Measurements from ENCODE around the gene HLA-DOB. TPM values are rescaled to one million over a fixed set of nuclear protein-coding genes. Genes with fewer than 3 reads are reported as not detected.

The HLA-DOB gene
- total RNA-seq, 4 donors from 2014 or later = 1.3 to 1.6 TPM; not detected in 2

DNA sequence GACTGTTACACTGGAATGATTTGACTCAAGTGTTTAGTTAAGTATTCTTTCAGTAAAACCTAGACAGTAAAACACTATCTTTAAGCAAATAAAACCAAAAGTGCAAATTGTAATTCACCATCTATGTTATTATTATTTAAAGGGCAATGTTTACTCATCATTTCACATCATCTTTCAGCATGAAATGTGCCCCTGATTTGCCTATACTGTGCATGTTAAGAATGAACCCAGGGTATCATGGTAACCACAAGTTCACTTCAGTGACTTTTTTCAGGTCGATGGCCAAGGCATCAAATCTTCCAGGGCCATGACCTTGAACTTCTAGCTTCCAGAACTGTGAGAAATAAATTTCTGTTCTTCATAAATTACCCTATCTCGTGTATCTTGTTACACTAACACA, 2.1 kb upstream of the HLA-DOB start:
- WGBS, 2 donors = 80 to 83% methylated on average over 2 of the region's 2 CpGs
- H3K27me3 ChIP-seq = no peaks in the 10 kb centered on the region
- intact Hi-C loops (cut with DNase I) = no loop called here
- no peaks in the 10 kb centered on the region for H3K36me3 ChIP-seq
- no peak overlapping the region for H3K4me3 ChIP-seq (replicated peaks in 1 of 3)
- TF ChIP-seq, protein P1, sequence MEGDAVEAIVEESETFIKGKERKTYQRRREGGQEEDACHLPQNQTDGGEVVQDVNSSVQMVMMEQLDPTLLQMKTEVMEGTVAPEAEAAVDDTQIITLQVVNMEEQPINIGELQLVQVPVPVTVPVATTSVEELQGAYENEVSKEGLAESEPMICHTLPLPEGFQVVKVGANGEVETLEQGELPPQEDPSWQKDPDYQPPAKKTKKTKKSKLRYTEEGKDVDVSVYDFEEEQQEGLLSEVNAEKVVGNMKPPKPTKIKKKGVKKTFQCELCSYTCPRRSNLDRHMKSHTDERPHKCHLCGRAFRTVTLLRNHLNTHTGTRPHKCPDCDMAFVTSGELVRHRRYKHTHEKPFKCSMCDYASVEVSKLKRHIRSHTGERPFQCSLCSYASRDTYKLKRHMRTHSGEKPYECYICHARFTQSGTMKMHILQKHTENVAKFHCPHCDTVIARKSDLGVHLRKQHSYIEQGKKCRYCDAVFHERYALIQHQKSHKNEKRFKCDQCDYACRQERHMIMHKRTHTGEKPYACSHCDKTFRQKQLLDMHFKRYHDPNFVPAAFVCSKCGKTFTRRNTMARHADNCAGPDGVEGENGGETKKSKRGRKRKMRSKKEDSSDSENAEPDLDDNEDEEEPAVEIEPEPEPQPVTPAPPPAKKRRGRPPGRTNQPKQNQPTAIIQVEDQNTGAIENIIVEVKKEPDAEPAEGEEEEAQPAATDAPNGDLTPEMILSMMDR (IDR thresholded peaks at IDR 0.05) = no peak
- no peak for TF ChIP-seq POLR2A (IDR thresholded peaks at IDR 0.05)
- no peak overlapping the region for H3K27ac ChIP-seq
- no peak for DNase-seq
- no peaks in the 10 kb centered on the region for H3K4me1 ChIP-seq
- H3K9me3 ChIP-seq = no peaks in the 10 kb centered on the region

DNA sequence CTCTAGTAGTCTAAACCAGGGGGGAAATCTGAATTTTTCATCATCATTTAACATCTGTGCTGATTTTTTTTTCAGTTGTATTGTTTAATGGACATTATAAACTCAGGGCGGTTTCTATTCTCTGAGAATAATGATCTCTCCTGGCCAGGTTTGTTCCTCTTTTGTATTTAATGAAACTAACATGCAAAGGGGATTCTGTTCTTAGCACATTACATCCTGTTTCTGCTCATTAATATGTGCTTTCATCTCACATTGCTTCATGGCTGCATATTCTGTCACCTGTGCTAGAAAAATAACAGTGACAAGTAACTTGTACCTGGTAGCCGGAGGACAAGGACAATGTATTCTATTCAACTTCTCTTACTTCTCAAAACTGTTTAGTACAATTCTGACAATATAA, 806 bp downstream of the HLA-DOB start:
- intact Hi-C loops (cut with DNase I) = no loop called here
- no peaks in the 10 kb centered on the region for H3K4me1 ChIP-seq
- H3K27me3 ChIP-seq = no peaks in the 10 kb centered on the region
- H3K9me3 ChIP-seq = no peaks in the 10 kb centered on the region
- 89 to 93% methylated on average over 2 of the region's 2 CpGs for WGBS, 2 donors
- H3K4me3 ChIP-seq (replicated peaks in 1 of 3) = no peak overlapping the region
- TF ChIP-seq, protein P1 (IDR thresholded peaks at IDR 0.05) = no peak
- no peak for TF ChIP-seq POLR2A (IDR thresholded peaks at IDR 0.05)
- no peak overlapping the region for H3K27ac ChIP-seq
- H3K36me3 ChIP-seq = no peaks in the 10 kb centered on the region
- no peak for DNase-seq

DNA sequence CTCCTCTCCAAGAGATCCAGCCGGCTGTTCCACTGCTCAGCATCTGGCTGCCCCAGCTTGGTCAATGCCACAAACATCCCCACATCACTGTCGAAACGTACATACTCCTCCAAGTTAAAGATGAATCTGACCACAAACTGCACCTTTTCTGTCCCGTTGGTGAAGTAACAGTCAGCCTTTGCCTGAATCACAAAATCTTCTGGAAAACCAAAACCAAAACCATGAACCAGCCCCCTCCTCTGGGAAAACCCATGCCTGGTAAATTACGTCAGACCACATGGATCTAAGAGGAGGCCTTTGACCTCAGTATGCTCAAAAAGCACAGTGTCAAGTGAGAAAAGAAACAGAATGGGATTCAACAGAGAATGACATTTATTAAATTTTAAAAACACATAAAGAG, 1.7 kb downstream of the HLA-DOB start:
- intact Hi-C loops (cut with DNase I) = no loop called here
- H3K27me3 ChIP-seq = no peaks in the 10 kb centered on the region
- TF ChIP-seq, protein P1 (IDR thresholded peaks at IDR 0.05) = no peak
- TF ChIP-seq POLR2A (IDR thresholded peaks at IDR 0.05) = no peak
- H3K36me3 ChIP-seq = no peaks in the 10 kb centered on the region
- no peak overlapping the region for H3K27ac ChIP-seq
- no peaks in the 10 kb centered on the region for H3K4me1 ChIP-seq
- no peak overlapping the region for H3K4me3 ChIP-seq (replicated peaks in 1 of 3)
- no peaks in the 10 kb centered on the region for H3K9me3 ChIP-seq
- WGBS, 2 donors = 85 to 92% methylated on average over 5 of the region's 5 CpGs
- DNase-seq = no peak

DNA sequence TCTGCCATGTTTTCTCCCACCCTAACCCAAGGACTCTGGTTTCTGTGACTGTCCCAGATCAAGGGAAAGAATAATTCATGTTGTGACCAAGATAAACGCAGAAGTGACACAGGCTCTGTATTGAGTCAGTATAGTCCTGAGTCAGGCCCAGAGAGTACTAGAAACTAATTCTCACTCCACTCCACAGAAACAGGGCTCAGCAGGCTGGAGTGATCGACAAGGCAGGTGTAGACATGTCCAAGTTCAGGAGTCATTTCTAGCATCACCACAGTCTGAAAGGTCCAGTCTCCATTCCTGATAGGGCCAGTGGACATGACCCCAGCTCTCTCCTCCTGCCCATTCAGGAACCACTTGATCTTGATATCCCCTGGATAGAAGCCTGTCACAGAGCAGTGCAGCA, 2.7 kb downstream of the HLA-DOB start:
- intact Hi-C loops (cut with DNase I) = no loop called here
- H3K36me3 ChIP-seq = no peaks in the 10 kb centered on the region
- H3K27ac ChIP-seq = no peak overlapping the region
- TF ChIP-seq POLR2A (IDR thresholded peaks at IDR 0.05) = no peak
- TF ChIP-seq, protein P1 (IDR thresholded peaks at IDR 0.05) = no peak
- H3K27me3 ChIP-seq = no peaks in the 10 kb centered on the region
- H3K4me3 ChIP-seq (replicated peaks in 1 of 3) = no peak overlapping the region
- no peaks in the 10 kb centered on the region for H3K9me3 ChIP-seq
- no peaks in the 10 kb centered on the region for H3K4me1 ChIP-seq
- 92 to 100% methylated on average over 2 of the region's 2 CpGs for WGBS, 2 donors
- no peak for DNase-seq

DNA sequence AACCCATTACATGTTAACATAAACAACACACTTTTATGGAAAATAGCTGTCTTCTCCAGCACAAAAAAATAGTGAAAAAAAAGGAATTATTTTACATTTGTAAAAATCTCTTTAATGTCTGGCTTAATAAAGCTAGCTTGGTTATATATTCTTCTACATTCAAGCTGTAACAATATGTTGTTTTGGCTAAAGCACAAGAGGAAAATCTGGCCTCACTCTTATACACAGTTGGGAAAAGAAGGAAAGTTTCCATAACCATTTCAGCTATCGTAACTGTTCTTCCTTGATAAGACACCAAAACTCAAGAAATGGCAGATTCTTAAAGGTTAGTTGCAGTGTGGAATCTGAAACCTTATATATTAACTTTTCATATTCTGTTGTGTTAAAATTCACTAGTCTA, 7.6 kb downstream of the HLA-DOB start:
- WGBS, 2 donors = 0% methylated on average over 1 of the region's 1 CpG
- Histone ChIP-seq H3K9me3 (no peaks in the 10 kb centered on the region), H3K27ac (no peak overlapping the region), H3K4me1 (no peaks in the 10 kb centered on the region), H3K4me3 (replicated peaks in 1 of 3) (no peak overlapping the region), H3K27me3 (no peaks in the 10 kb centered on the region), H3K36me3 (no peaks in the 10 kb centered on the region)
- no peak for DNase-seq
- TF ChIP-seq, protein P1 (IDR thresholded peaks at IDR 0.05) = no peak
- TF ChIP-seq POLR2A (IDR thresholded peaks at IDR 0.05) = no peak
- intact Hi-C loops (cut with DNase I) = no loop called here
